ENCODE measurements around the gene MYO16.
"Not testable (repeated sequence)": the region's sequence is repeated elsewhere in the genome, so short reads cannot be mapped to it uniquely, and the experiment has no call there.

The MYO16 gene

DNA sequence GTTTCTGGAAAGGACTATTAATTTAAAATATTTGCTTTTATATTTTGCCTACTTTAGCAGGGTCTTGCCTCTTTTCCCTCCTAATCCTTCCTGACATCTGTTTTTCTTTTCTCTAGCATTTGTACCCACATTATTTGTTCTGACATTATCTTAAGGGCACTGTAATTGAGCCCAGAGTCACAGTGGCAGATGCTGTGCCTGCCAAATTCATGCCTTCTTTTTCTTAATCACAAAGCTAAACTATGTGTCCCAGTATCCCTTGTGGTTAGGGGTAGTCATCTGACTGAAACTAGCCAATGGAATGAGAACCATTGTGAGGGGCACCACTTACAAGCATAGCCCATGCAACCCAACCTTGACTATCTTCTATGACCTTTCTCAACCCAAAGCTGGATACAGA is 562.9 kb downstream of the MYO16 start:
- DNase-seq (ENCODE audit: low read depth in 2 of 2) = no peak

DNA sequence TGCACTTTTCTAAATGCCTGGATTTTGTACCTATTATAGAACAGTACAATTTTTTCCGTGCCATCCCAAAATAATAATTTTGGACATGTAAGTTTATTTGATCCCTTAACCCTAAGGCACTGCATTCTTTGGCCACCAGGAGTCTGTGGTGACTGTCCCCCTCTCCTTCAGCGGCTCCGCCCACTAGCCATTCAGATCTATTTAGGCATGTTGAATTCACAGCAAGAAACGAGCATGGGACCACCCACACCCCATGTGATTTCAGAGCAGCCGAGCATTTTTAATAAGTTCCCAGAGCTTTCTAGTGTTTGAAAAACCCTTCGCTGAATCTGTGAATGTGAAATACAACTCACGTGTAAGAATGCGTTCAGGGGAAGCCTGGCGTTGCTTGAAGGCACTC is 567.5 kb downstream of the MYO16 start:
- no peak for DNase-seq (ENCODE audit: low read depth in 2 of 2)

DNA sequence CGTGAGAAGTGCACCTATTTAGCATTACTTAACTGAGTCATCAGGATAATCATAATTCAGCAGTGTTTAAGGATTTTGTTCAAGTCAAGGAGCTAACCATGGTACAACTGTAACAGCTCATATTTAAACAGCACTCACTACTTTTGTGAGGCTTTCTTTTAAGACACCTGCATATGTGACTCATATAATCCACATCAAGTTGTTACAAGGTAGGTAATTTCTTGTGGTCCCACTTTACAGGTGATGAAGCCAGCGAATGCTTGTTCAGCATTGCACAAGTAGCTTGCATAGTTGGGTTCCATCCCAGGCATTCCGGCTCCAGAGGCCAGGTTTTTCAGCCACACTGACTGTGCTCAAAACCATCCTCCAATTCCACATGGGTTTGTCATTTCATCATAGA is 569.2 kb downstream of the MYO16 start:
- DNase-seq (ENCODE audit: low read depth in 2 of 2) = no peak

DNA sequence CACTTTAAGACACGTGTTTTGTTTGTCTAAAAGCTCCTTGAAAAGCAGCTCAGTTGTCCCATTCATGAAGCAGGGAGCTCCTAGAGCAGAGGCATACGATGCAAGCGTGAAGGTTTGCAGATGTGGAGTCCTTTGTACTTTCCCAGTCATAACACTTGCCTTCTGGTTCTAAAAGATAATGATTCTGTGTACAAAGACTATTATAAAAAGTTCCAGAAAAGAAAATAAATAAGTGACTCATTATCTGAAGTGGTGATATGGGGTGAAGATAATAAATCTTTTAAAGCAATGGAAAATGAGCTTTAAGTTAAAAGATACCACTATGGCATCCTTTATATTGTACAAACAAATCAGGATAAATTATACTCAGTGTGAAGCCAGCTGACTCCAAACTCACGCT is 569.9 kb downstream of the MYO16 start:
- DNase-seq (ENCODE audit: low read depth in 2 of 2) = no peak

DNA sequence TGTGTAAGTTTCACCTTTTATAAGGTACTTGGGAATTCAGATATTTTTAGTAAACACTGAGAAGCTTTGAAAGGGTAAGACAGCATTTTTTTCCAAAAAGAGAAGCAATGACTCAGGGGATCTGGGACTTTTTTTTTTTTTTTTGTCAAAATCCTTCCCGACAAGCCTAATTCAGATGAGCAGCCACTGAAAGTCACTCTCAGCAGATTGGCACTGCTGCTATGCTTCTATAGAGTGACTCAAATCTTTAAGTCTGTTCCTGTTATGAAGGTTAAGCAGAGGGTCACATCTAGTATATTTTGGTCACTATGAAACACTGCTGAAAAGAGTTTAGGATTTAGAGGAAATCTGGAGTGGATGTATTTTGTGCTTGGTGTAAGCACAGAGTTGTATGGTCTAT is 571.1 kb downstream of the MYO16 start:
- no peak for DNase-seq (ENCODE audit: low read depth in 2 of 2)

DNA sequence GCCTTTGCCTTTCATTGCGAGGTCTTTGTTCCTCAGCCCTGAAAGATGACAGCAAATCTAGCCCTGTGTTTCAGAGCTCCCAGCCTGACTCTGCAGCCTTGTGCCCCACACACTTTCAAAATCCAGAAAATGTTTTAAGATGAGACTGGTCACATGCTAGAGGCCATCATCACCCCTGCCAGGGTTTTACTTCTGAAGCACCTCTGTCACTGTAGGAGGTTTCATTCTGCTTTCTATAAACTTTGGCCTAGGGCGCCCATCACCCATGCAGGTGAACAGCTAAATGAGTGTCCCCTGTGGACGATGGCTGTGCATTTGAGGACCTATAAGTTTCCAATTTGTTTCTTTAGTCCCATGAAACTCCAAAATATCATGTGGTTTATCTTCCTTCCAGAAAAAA is 574.2 kb downstream of the MYO16 start:
- no peak for DNase-seq (ENCODE audit: low read depth in 2 of 2)

DNA sequence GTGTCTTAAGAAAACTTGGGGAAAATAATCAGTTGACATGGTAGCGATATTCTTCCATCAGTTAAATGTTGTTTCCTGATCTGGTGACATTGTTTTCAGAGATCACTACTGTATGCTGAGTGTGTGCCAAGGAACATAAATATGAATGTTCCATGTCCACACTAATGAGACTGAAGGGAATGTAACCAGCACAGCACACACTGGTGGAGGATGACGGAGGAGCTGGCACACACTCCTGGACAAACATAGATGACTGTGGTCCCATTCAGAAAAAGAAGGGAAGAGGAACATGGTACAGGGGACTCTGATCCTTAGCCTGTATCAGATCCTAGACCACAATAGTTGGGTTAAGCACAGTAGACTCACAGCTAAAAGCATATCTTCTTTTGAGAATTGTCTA is 574.8 kb downstream of the MYO16 start:
- DNase-seq (ENCODE audit: low read depth in 2 of 2) = no peak

DNA sequence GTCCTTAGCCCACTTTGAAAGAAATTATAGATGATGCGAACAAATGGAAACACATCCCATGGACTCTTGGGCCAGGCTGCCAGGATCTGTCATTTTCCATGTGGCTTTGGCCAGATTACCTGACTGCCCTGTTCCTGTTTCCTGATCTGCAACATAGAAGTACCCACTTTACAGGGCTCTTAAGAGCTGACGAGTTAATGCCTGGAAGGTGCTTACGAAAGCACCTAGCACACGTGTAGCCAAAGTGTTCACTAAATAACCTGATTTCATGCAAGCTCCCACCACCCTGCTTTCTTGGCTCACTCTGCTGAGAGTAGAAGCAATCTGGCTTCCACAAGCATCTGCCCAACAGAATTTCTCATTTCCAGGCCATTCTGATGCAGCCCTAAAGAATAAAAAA is 575.2 kb downstream of the MYO16 start:
- DNase-seq (ENCODE audit: low read depth in 2 of 2) = no peak

DNA sequence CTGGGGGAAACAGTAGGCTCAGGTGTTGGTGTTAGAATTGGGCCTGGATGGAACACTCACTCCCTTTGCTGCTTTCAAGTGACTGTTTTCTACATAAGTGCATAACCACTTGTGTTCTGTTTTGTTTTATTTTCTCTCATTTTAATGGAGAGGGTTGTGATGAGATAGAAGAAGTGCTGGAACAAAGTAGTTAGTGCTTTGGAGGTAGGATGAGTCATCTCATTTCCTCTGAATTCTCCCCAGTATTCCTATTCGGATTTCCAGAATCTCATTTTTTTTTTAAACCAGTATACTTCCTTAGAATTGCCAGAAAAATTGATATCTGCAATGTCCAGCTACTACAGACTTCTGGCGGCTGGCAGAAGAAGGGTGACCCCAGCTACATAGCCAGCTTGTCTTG is 575.9 kb downstream of the MYO16 start:
- no peak for DNase-seq (ENCODE audit: low read depth in 2 of 2)

DNA sequence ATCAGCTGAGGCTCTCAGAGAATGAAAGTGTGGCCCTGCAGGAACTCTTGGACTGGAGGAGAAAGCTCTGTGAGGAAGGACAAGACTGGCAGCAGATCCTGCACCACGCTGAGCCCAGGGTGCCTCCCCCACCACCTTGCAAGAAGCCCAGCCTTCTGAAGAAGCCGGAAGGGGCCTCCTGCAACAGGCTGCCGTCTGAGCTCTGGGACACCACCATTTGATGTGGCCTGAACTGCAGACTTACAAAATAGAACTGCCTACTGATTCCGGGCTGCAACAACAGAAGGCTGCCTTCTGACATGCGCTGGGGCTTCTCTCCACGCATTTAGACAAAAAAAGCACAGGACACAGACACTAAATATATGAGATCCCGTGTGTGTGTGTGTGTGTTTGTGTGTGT is 577.2 kb downstream of the MYO16 start:
- no peak for DNase-seq (ENCODE audit: low read depth in 2 of 2)

DNA sequence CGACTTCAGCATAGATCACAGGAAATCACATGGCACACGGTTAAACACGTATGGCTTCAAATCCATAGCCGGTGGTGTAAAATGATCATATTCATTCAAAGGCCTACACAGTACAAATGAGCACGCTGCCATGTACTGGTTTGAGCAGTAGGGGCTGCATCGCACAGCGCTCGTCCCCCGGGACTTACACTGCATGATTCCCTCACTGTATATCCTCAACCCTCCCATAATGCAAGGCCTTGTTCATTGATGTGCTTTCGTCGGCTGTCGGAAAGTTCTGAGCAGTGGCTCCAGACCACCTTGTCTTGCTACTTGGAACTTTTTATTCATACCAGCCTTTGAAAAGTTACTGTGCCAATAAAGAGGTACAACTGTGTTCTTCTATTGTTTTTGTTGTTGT is 578.2 kb downstream of the MYO16 start:
- no peak for DNase-seq (ENCODE audit: low read depth in 2 of 2)

DNA sequence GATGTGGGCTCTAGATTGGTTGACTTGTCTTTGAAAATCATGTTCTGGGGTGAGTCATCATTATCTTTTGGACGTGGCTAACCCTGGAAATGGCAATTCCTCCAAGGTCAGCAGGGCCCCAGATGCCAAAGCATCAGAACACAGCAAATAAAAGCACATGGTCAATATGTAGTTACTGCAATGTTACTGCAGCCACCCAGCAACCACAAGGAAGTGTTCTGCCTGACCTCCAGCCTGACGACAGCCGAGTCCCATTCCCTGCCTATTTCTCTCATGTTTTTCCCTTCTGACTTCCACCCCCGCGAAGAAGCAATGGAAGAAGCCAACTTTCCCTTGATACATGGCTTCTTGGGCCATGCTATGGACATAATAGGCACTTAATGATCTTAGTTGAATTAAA is 579.1 kb downstream of the MYO16 start:
- no peak for DNase-seq (ENCODE audit: low read depth in 2 of 2)

DNA sequence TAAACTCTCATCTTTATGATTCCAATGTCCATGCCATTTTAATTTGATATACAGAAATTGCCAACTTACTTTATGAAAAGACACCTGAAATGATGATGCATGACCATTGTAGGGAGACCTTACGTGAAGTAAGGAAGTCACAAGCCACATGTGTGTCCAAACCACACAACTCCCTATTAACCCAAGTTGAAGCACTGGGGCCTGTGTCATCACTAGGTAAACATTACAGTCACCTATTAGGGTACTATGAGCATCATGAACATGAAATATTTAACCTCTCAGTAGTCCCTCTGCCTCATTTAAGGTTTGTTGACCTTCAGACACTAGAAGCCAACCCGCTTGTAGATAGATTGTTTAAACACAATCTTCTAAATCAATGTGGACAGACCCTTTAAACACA is 580.1 kb downstream of the MYO16 start:
- no peak for DNase-seq (ENCODE audit: low read depth in 2 of 2)

DNA sequence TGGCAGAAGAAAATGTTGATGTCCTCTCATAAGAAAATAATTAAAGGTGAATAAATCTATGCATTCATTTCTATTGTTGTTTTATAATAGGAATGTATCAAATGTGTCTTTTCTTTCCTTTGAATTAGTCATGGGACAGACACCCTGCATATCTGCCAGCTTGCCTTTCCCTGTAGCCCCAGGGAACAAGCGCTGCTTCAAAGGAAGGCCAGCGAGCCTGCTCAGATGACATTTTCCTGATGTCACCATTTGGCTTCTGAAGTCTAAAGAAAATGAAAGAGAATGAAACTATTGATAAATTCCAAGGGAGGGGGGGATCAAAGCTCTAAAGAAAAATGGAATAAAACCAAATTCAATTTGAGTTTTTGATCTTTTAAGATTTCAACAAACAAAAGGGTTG is 582.2 kb downstream of the MYO16 start:
- no peak for DNase-seq (ENCODE audit: low read depth in 2 of 2)

DNA sequence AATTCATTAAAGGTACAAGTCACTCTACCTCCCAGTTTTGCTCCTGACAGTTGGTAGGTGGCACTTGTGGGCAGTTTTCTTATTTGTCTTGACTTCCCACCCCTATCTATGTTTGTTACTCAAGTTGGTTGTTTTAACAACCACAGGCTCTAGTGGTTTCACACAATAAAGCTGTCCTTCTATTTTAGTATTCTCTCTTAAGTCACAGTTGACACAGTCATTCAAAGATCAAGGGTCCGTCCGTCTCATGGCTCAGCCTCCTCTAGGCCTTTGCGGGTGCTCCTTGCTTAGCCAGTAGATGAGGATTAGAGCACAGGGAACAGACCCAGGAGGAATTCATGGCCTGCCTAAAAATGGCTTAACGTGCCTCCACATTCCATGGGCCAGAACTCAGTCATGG is 583.2 kb downstream of the MYO16 start:
- no peak for DNase-seq (ENCODE audit: low read depth in 2 of 2)

DNA sequence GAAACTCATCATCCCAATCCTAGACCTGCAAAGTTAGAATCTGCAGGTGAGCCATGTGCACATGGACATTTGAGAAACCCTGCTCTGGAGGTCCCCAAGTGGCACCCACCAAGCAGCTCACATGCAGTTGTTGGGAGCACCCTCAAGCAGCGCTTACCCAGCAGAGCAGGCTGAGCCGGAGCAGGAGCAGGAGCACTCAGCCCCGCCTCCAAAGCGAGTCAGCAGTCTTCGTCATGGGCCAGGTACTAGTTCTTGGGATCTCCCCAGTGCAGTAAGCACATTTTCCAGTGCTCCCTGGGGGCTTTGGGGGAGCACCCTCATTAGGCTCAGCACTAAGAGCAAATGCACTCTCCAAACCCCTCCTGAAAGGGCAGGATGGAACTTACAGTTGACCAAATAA is 584.3 kb downstream of the MYO16 start:
- no peak for DNase-seq (ENCODE audit: low read depth in 2 of 2)

DNA sequence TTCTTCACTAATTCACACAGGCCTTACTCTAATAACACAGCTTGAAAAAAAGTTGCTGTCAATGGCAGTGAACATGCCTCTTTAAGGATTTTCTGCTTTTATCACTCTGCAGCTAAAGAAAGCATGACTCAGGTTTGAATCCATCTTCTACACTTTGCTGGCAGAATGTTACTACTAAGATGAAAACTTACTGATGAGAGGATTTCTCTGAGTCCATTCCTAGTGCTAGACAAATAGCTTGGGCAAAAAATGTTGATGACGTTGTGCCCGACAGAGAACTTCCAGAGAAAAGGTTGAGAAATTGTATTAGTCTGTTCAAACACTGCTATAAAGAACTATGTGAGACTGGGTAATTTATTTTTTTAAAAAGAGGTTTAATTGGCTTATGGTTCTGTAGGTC is 585.0 kb downstream of the MYO16 start:
- no peak for DNase-seq (ENCODE audit: low read depth in 2 of 2)

DNA sequence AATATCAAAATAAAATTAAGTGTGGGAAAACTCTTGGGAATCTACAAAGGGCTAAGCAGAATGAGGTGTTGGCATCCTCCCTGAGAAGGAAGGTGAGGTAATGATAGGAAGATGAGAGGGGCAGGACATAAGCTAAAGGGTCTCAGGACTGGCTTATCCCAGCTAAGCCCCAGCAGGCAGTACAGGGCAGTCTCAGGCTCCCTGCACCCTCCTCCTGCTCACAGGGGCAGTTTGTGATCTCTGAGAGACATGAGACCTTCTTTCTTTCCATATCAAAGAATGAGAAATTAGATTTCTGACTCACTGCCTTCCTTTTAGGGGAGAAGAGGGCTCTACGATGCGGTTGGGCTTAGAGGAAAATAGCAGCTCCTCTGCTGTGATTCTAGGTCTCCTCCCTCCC is 586.0 kb downstream of the MYO16 start:
- no peak for DNase-seq (ENCODE audit: low read depth in 2 of 2)

DNA sequence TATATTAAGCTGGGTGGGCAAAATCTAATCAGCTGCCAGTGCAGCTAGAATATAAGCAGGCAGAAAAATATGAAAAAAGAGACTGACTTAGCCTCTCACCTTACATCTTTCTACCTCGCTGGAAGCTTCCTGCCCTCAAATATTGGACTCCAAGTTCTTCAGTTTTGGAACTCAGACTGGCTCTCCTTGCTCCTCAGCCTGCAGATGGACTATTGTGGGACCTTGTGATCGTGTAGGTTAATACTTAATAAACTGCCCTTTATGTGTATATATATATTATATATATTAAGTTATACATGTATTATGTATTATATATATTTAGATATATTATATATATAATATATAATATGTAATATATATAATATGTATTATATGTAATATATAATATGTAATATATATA is 588.1 kb downstream of the MYO16 start:
- not testable (repeated sequence) for DNase-seq (ENCODE audit: low read depth in 2 of 2)

DNA sequence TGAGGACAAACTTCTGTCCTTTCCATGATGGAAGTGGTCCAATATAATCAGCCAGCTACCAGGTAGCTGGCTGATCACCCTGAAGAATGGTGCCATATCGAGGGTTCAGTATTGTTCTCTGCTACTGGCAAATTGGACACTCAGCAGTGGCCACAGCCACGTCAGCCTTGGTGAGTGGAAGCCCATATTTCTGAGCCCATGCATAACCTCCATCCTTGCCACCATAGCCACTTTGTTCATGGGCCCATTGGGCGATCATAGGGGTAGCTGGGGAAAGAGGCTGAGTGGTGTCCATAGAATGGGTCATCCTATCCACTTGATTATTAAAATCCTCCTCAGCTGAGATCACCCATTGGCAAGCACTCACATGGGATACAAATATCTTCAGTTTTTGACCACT is 591.2 kb downstream of the MYO16 start:
- no peak for DNase-seq (ENCODE audit: low read depth in 2 of 2)

DNA sequence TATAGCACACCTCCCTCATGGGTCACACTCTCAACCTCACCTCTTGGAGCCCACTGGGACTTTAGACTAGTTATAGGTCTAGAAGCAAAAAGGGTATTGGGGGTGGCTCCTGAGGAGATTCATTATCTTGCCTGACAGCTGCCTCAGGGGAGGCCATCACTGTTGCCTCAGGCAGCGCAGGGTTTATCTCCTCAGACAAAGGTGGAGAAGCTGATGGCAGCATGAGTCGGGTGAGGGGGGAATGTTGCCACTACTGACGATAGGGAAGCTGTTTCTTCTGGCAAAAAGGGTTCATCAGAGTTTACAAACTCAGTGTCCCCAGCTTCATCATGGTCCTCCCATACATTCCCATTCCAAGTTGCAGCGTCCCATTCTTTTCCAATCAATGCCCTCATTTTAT is 594.6 kb downstream of the MYO16 start:
- DNase-seq (ENCODE audit: low read depth in 2 of 2) = no peak

DNA sequence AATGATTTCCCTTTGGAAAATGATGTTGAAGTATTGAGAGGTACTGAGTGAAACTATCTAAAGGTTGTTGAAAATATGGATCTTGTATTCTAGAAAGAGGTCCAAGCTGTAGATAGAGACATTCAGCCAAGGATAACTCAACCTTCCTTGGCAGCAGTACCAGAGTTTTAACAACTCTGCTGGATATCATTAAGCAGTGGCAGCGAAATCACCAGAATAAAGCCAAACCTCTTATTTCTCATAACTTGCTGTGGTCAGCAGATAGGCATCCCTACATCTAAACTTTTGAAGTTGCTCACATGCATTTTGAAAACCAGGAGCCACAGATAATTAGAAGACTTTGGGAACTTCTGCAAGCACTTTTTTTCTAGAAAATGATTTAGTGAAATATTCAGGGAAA is 597.2 kb downstream of the MYO16 start:
- DNase-seq (ENCODE audit: low read depth in 2 of 2) = no peak

DNA sequence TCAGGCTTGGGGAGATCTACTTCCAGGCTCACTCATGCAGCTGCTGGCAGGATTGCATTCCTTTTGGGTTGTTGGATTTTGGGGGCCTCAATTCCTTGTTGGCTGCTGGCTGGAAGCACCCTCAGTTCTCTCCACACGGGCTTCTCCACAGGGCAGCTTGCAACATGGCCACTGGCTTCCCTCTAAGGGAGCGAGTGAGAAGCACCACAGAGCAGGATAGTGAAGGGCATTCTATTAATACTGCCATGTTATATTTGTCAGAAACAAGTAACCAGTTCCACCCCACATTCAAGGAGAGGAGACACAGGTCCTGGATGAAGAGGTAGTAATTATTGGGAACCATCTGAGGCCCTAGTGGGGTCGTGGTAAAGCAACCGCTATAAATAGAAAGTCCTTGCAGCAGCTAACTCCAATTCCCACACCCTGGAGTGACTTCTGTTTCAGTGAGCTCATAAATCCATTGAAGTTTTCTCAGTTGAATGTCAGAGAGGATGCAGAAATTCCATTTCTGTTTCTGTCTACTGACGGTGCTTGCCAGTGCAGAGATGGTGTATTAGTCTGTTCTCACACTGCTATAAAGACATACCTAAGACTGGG is 598.0 kb downstream of the MYO16 start:
- DNase-seq (ENCODE audit: low read depth in 2 of 2) = no peak

DNA sequence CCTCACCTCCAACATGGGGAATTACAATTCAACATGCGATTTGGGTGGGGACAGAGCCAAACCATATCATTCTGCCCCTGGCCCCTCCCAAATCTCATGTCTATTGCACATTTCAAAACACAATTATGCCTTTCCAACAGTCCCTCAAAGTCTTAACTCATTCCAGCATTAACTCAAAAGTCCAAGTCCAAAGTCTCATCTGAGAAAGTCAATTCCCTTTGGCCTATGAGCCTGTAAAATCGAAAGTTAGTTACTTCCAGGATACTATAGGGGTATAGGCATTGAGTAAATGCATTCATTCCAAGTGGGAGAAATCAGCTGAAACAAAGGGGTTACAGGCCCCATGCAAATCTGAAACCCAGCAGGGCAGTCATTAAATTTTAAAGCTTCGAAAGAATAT is 598.8 kb downstream of the MYO16 start:
- no peak for DNase-seq (ENCODE audit: low read depth in 2 of 2)

DNA sequence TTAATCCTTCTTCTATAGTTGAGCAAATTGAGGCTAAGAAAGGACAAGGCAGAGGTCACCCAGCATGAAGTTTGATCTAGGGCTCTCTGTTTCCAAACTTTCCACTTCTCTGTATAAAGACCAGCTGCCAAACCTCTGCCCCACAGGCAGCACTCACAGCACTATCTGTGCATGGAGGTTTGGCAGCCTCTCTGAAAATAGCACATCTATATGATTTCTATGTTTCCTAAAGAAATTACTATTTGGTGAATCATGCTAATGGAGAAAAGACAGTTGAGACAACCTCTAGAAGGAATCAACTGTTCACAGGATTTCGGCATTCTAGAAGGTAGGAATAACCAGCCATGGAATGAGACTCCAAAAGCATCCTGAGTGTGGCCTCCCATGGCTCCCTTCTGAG is 602.5 kb downstream of the MYO16 start:
- no peak for DNase-seq (ENCODE audit: low read depth in 2 of 2)
